ENCODE data around the gene GABARAPL2. TPM values are rescaled to one million over a fixed set of nuclear protein-coding genes. Genes with fewer than 3 reads are reported as not detected.

Gene GABARAPL2
- polyA plus RNA-seq, 1 donor, result 136 TPM

DNA sequence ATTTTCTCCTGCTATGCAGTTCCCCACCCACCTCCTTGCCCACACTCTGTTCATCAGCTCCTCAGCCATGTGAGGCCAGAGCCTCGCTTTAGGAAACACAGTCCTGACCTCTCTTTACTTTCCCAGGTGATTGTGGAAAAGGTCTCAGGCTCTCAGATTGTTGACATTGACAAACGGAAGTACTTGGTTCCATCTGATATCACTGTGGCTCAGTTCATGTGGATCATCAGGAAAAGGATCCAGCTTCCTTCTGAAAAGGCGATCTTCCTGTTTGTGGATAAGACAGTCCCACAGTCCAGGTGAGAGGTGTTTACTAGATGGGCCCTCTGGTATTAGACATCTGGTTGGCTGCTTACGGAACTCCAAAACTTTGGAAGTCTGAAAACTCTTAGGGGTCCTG lies 1.7 kb downstream of the GABARAPL2 start:
- Histone ChIP-seq H3K36me3 (ENCODE audit: control insufficient read depth, insufficient read depth, low read length) (peaks cover 49% of the 10 kb centered on the region), H3K27me3 (ENCODE audit: control insufficient read depth, insufficient read depth, low read length) (no peaks in the 10 kb centered on the region), H3K9me3 (ENCODE audit: control insufficient read depth, low read depth, low read length) (no peaks in the 10 kb centered on the region), H3K4me1 (ENCODE audit: control insufficient read depth, insufficient read depth, low read length) (peaks cover 11% of the 10 kb centered on the region), H3K27ac (ENCODE audit: low read length) (no peak overlapping the region), H3K4me3 (ENCODE audit: low read length) (no peak overlapping the region)
- no peak for DNase-seq
- WGBS (ENCODE audit: insufficient coverage, low lambda C conversion rate), result no CpG with 5 or more reads among the region's 4 CpGs

DNA sequence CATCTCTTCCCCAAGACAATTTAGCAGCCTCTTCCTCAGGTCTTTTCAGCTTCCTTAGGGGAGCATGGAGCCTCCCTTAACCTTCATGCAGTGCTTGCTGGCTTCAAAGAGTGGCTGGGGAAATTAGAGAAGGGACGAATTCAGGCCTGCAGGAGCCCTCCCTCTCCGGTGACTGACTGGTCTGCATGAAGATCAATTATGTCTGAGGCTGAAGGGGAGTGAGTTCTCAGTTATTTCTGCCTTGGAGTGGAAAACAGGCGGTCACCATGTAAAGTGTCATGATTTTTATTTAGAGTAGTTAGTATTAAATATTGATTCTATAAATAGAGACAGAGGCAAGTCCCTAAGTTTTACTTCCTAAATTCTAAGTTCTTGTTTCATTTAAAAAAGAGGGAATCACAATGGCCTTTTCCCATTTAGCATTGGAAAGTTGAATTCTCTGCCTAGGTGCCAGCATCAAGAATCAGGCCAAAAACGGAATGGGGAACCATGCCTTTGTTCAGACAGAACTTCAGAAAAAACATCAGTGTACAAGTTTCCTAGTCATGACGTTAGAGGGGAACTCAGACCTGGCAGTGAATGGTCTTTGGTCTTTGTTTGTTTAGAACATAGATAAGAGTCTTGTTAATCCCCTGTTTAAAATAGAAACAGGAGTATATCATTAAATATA lies 4.4 kb downstream of the GABARAPL2 start:
- H3K9me3 ChIP-seq (ENCODE audit: control insufficient read depth, low read depth, low read length), result no peaks in the 10 kb centered on the region
- H3K4me1 ChIP-seq (ENCODE audit: control insufficient read depth, insufficient read depth, low read length), result peaks cover 9% of the 10 kb centered on the region
- WGBS (ENCODE audit: insufficient coverage, low lambda C conversion rate), result 33% methylated on average over 2 of the region's 5 CpGs
- H3K36me3 ChIP-seq (ENCODE audit: control insufficient read depth, insufficient read depth, low read length), result peaks cover 70% of the 10 kb centered on the region
- no peak for DNase-seq
- no peak overlapping the region for H3K27ac ChIP-seq (ENCODE audit: low read length)
- no peaks in the 10 kb centered on the region for H3K27me3 ChIP-seq (ENCODE audit: control insufficient read depth, insufficient read depth, low read length)
- H3K4me3 ChIP-seq (ENCODE audit: low read length), result no peak overlapping the region

DNA sequence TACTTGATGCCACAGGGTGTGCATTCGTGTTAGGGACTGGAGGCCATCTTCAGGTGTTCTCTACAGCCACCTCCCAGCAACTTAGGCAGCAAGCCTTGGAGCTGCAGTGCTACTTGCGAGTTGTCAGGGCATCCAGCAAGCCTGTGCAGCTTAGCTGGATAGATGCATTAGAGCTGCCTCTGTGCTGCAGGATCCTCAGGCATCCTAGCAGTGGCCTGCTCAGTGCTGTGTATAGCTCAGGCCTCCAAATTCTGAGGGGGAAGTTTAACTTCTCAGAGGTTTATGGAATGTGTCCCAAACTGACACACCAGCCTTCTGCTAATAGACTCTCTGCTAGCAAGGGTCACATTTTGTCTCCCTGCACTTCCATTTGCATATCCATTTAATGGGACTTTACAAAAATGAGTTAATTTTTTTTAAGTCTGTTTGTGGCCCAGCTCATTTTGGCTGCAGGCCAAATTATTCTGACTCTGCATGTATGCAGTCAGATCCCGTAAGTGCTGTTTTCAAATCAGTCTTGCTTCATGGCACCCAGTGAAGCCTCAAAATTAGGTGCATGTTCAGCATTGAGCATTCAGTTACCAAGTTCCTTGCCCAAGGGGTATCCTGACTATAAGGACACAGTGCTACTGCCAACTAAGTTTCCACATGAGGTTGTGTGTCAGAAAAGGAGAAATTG lies 6.8 kb downstream of the GABARAPL2 start:
- DNase-seq, result no peak
- Histone ChIP-seq H3K27me3 (ENCODE audit: control insufficient read depth, insufficient read depth, low read length) (no peaks in the 10 kb centered on the region), H3K4me3 (ENCODE audit: low read length) (no peak overlapping the region), H3K27ac (ENCODE audit: low read length) (no peak overlapping the region), H3K4me1 (ENCODE audit: control insufficient read depth, insufficient read depth, low read length) (peaks cover 2% of the 10 kb centered on the region), H3K9me3 (ENCODE audit: control insufficient read depth, low read depth, low read length) (no peaks in the 10 kb centered on the region), H3K36me3 (ENCODE audit: control insufficient read depth, insufficient read depth, low read length) (peaks cover 90% of the 10 kb centered on the region)
- WGBS (ENCODE audit: insufficient coverage, low lambda C conversion rate), result no CpG with 5 or more reads among the region's 3 CpGs

DNA sequence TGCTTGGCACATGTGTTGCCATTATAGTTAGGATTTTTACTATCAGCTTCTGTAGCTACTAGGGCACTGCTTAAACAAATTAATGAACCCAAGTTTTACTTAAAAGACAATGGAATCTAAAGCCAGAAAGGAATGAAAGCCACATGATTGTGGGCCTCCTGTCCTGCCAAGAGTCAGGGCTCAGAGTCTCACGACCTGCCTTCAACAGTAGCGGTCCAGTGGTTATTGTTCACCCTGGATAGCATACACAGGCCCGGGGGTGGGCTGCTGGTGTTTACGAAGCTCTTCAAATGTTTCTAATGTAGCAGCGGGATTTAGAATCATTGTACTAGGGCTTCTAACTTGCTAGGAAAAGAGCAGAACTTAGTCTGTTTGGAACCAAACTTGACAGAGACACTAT lies 7.8 kb downstream of the GABARAPL2 start:
- no peak for DNase-seq
- Histone ChIP-seq H3K36me3 (ENCODE audit: control insufficient read depth, insufficient read depth, low read length) (peaks cover 89% of the 10 kb centered on the region), H3K4me3 (ENCODE audit: low read length) (no peak overlapping the region), H3K9me3 (ENCODE audit: control insufficient read depth, low read depth, low read length) (no peaks in the 10 kb centered on the region), H3K4me1 (ENCODE audit: control insufficient read depth, insufficient read depth, low read length) (peaks cover 2% of the 10 kb centered on the region), H3K27me3 (ENCODE audit: control insufficient read depth, insufficient read depth, low read length) (no peaks in the 10 kb centered on the region), H3K27ac (ENCODE audit: low read length) (no peak overlapping the region)
- WGBS (ENCODE audit: insufficient coverage, low lambda C conversion rate), result no CpG with 5 or more reads among the region's 5 CpGs

DNA sequence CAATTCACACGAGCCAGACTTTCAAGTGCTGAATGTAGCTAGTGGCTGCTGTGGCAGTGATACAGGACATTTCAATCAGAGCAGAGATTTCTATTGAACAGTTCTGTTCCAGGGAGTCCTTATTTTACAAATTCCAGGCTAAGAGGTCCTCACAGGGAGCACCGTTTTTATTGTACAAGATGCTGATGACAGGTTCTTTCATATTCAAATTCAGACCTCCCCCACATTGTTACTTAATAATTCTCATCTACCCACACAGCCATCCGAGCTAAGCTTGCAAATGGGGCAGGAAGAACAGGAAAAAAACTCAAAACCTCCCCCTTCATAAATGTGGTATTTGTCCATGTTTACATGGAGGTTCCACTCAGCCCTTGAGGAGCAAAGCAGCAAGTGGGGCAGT lies 9.8 kb downstream of the GABARAPL2 start:
- H3K9me3 ChIP-seq (ENCODE audit: control insufficient read depth, low read depth, low read length), result no peaks in the 10 kb centered on the region
- peaks cover 2% of the 10 kb centered on the region for H3K4me1 ChIP-seq (ENCODE audit: control insufficient read depth, insufficient read depth, low read length)
- no peak overlapping the region for H3K4me3 ChIP-seq (ENCODE audit: low read length)
- no peak overlapping the region for H3K27ac ChIP-seq (ENCODE audit: low read length)
- no peak for DNase-seq
- WGBS (ENCODE audit: insufficient coverage, low lambda C conversion rate), result 100% methylated on average over 1 of the region's 3 CpGs
- H3K36me3 ChIP-seq (ENCODE audit: control insufficient read depth, insufficient read depth, low read length), result peaks cover 76% of the 10 kb centered on the region
- H3K27me3 ChIP-seq (ENCODE audit: control insufficient read depth, insufficient read depth, low read length), result no peaks in the 10 kb centered on the region

DNA sequence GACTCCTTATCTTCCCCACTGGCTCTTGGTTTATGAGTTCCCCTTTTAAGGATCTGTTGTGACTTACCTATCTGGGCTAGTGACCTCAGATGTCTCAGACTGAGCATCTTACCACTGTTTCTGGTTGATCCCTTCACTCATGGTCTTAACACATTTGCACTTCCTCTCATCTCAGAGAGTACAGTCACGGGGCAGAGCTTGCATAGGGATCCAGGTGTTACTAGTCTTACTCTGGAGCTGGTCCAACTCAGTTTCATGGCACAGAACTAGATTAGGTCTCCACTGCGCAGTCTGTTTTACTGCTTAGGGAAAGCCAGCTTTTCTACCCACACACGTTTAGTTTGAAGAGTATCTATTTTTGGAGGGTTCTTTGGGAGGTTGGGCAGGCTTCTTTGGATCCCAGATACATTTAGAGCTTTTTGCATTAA lies 10.2 kb downstream of the GABARAPL2 start:
- Histone ChIP-seq H3K4me3 (ENCODE audit: low read length) (no peak overlapping the region), H3K27me3 (ENCODE audit: control insufficient read depth, insufficient read depth, low read length) (no peaks in the 10 kb centered on the region), H3K27ac (ENCODE audit: low read length) (no peak overlapping the region), H3K9me3 (ENCODE audit: control insufficient read depth, low read depth, low read length) (no peaks in the 10 kb centered on the region), H3K36me3 (ENCODE audit: control insufficient read depth, insufficient read depth, low read length) (peaks cover 72% of the 10 kb centered on the region), H3K4me1 (ENCODE audit: control insufficient read depth, insufficient read depth, low read length) (peaks cover under 1% of the 10 kb centered on the region)
- no CpG with 5 or more reads among the region's 3 CpGs for WGBS (ENCODE audit: insufficient coverage, low lambda C conversion rate)
- DNase-seq, result no peak

DNA sequence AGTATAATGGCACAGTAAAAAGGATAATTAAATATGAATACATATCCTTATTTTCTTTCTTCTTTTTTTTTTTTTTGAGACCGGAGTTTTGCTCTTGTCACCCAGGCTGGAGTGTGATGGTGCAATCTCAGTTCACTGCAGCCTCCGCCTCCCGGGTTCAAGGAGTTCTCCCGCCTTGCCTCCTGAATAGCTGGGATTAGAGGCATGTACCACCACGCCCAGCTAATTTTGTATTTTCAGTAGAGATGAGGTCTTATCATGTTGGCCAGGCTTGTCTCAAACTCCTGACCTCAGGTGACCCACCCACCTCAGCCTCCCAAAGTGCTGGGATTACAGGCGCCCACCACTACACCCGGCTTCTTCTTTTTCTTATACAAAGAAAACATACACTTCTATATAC lies 12.0 kb downstream of the GABARAPL2 start:
- Histone ChIP-seq H3K4me1 (ENCODE audit: control insufficient read depth, insufficient read depth, low read length) (no peaks in the 10 kb centered on the region), H3K36me3 (ENCODE audit: control insufficient read depth, insufficient read depth, low read length) (peaks cover 58% of the 10 kb centered on the region), H3K27me3 (ENCODE audit: control insufficient read depth, insufficient read depth, low read length) (no peaks in the 10 kb centered on the region), H3K9me3 (ENCODE audit: control insufficient read depth, low read depth, low read length) (no peaks in the 10 kb centered on the region), H3K4me3 (ENCODE audit: low read length) (no peak overlapping the region), H3K27ac (ENCODE audit: low read length) (no peak overlapping the region)
- no CpG with 5 or more reads among the region's 7 CpGs for WGBS (ENCODE audit: insufficient coverage, low lambda C conversion rate)
- no peak for DNase-seq

DNA sequence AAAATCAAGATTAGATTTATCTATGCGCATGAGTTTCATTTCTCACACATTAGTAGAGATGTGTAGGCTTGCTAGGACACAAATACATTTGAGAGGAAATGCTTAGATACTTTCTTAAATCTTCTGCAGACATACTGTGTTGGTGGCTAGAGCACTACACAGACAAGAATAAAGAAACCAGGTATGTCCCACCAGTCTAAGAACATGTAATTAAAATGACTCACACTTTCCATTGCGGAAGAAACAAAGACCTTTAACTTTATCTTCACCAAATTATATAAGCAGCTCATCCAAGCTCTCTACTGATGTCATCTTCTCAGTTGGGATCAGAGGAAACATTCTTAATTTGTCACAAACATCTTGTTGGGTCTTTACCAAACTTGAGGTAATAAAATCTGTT lies 12.5 kb downstream of the GABARAPL2 start:
- H3K9me3 ChIP-seq (ENCODE audit: control insufficient read depth, low read depth, low read length), result no peaks in the 10 kb centered on the region
- H3K36me3 ChIP-seq (ENCODE audit: control insufficient read depth, insufficient read depth, low read length), result peaks cover 53% of the 10 kb centered on the region
- DNase-seq, result no peak
- H3K27me3 ChIP-seq (ENCODE audit: control insufficient read depth, insufficient read depth, low read length), result no peaks in the 10 kb centered on the region
- no peak overlapping the region for H3K27ac ChIP-seq (ENCODE audit: low read length)
- WGBS (ENCODE audit: insufficient coverage, low lambda C conversion rate), result 83% methylated on average over 1 of the region's 2 CpGs
- no peak overlapping the region for H3K4me3 ChIP-seq (ENCODE audit: low read length)
- H3K4me1 ChIP-seq (ENCODE audit: control insufficient read depth, insufficient read depth, low read length), result no peaks in the 10 kb centered on the region

DNA sequence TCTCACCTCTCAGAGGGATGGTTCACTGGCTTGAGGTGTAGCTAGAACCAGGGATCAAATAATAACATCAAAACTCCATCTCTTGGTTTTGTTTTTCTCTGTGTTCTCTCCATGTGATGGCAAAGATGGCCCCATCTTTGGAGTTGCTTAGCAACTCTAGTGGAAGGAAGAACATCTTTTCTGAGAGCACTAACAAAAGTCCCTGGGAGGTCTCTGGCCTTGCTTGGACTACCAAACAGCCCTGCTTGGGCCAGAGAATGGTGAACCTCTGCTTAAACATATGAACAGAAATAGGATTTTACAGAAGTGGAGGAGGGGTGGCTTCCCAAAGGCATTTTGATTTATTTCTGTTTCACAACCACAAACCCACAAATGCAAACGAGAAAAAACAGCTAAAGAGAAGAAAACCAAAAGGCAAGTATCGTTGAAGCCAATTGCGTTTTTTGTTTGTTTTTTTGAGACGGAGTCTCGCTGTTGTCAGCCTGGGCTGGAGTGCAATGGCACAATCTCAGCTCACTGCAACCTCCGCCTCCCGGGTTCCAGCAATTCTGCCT lies 13.2 kb downstream of the GABARAPL2 start:
- H3K4me1 ChIP-seq (ENCODE audit: control insufficient read depth, insufficient read depth, low read length), result no peaks in the 10 kb centered on the region
- no peak overlapping the region for H3K27ac ChIP-seq (ENCODE audit: low read length)
- no peak overlapping the region for H3K4me3 ChIP-seq (ENCODE audit: low read length)
- whole genome bisulfite sequencing (ENCODE audit: insufficient coverage, low lambda C conversion rate), result 100% methylated on average over 1 of the region's 7 CpGs
- H3K27me3 ChIP-seq (ENCODE audit: control insufficient read depth, insufficient read depth, low read length), result no peaks in the 10 kb centered on the region
- H3K36me3 ChIP-seq (ENCODE audit: control insufficient read depth, insufficient read depth, low read length), result peaks cover 47% of the 10 kb centered on the region
- H3K9me3 ChIP-seq (ENCODE audit: control insufficient read depth, low read depth, low read length), result no peaks in the 10 kb centered on the region
- DNase-seq, result no peak

DNA sequence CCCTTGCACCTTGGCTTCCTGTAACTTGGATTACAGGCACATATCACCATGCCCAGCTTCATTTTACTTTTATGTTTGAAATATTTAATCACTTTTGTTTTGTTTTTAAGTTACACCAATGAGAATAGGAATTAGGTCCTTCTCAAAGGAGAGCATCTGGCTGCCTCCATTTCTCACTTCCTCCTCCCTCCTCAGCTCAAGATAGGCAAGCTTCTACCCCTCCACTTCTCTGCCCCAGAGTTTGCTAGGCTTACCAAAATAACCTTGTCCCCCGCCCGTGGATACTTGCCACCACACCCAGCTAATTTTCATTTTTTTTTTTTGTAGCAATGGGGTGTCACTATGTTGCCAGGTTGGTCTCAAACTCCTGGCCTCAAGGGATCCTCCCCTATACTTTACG lies 17.9 kb downstream of the GABARAPL2 start:
- no peaks in the 10 kb centered on the region for H3K9me3 ChIP-seq (ENCODE audit: control insufficient read depth, low read depth, low read length)
- no peak for DNase-seq
- WGBS (ENCODE audit: insufficient coverage, low lambda C conversion rate), result 100% methylated on average over 1 of the region's 3 CpGs
- peaks cover 5% of the 10 kb centered on the region for H3K36me3 ChIP-seq (ENCODE audit: control insufficient read depth, insufficient read depth, low read length)
- no peaks in the 10 kb centered on the region for H3K4me1 ChIP-seq (ENCODE audit: control insufficient read depth, insufficient read depth, low read length)
- H3K27ac ChIP-seq (ENCODE audit: low read length), result no peak overlapping the region
- H3K27me3 ChIP-seq (ENCODE audit: control insufficient read depth, insufficient read depth, low read length), result no peaks in the 10 kb centered on the region
- H3K4me3 ChIP-seq (ENCODE audit: low read length), result no peak overlapping the region

All from large intestine (tissue), 3 donors.